Neural progenitor cell (in vitro differentiated cells): ENCODE data around the gene SLC10A3. TPM values are rescaled to one million over a fixed set of nuclear protein-coding genes. Genes with fewer than 3 reads are reported as not detected.
A peak's percentile ranks its signal among the peaks of the same experiment; 100 is the strongest.

ENCODE experiments used
- DNase-seq: peaks from one replicate; pipeline ENCODE4 v3.0.0-alpha.2; 2016; ENCODE audit warnings: low spot score
- H2AFZ ChIP-seq: fragments of 200-600 bp; sonication (generic); replicated peaks from 2 replicates; pipeline ENCODE4 v1.6.1; 2016; ENCODE audit warnings: antibody characterized with exemption
- H3F3A ChIP-seq: fragments of 200-600 bp; sonication (generic); 2 replicates; pipeline ENCODE4 v1.6.1; 2016; ENCODE audit warnings: antibody characterized with exemption, low read depth
- H3K27ac ChIP-seq: fragments of 200-600 bp; sonication (generic); 2 replicates; pipeline ENCODE4 v1.5.1; 2016; ENCODE audit warnings: mild to moderate bottlenecking
- H3K27me3 ChIP-seq: fragments of 200-600 bp; sonication (generic); 2 replicates; pipeline ENCODE4 v1.6.1; 2016; ENCODE audit warnings: mild to moderate bottlenecking, moderate library complexity
- H3K36me3 ChIP-seq: fragments of 200-600 bp; sonication (generic); 2 replicates; pipeline ENCODE4 v1.5.1; 2016
- H3K4me1 ChIP-seq: fragments of 200-600 bp; sonication (generic); 2 replicates; pipeline ENCODE4 v1.6.1; 2016; ENCODE audit warnings: mixed run types
- H3K4me2 ChIP-seq: fragments of 200-600 bp; sonication (generic); 2 replicates; pipeline ENCODE4 v1.6.1; 2016
- H3K4me3 ChIP-seq: fragments of 200-600 bp; sonication (generic); 2 replicates; pipeline ENCODE4 v1.5.1; 2016
- H3K79me2 ChIP-seq: fragments of 200-600 bp; sonication (generic); 2 replicates; pipeline ENCODE4 v1.6.1; 2016; ENCODE audit warnings: low read depth
- H3K9ac ChIP-seq: fragments of 200-600 bp; sonication (generic); 2 replicates; pipeline ENCODE4 v1.6.1; 2016
- H3K9me3 ChIP-seq: fragments of 200-600 bp; sonication (generic); 2 replicates; pipeline ENCODE4 v1.5.1; 2016; ENCODE audit warnings: low read depth
- H4K20me1 ChIP-seq: fragments of 200-600 bp; sonication (generic); 2 replicates; pipeline ENCODE4 v1.6.1; 2016; ENCODE audit warnings: low read depth
- H3K27ac Mint-ChIP-seq: 3 replicates; pipeline ENCODE4 v1.8.0; 2021; ENCODE audit warnings: mixed read lengths
- H3K27me3 Mint-ChIP-seq: 2 replicates; pipeline ENCODE4 v1.8.0; 2022; ENCODE audit warnings: low read depth, mild to moderate bottlenecking, inconsistent platforms, moderate library complexity, mixed read lengths; ENCODE audit not compliant: insufficient read depth
- H3K36me3 Mint-ChIP-seq: 3 replicates; pipeline ENCODE4 v1.8.0; 2021; ENCODE audit warnings: mixed read lengths
- H3K4me1 Mint-ChIP-seq: 3 replicates; pipeline ENCODE4 v1.8.0; 2021; ENCODE audit warnings: mixed read lengths
- H3K4me3 Mint-ChIP-seq: 3 replicates; pipeline ENCODE4 v1.8.0; 2021; ENCODE audit warnings: mild to moderate bottlenecking, moderate library complexity, mixed read lengths
- H3K9me3 Mint-ChIP-seq: 3 replicates; pipeline ENCODE4 v1.8.0; 2020; ENCODE audit warnings: mixed read lengths
- CTCF ChIP-seq: fragments of 200-600 bp; sonication (generic); IDR thresholded peaks from 2 replicates; pipeline ENCODE4 v1.5.1; 2017; ENCODE audit warnings: antibody characterized with exemption, mild to moderate bottlenecking
- EZH2 ChIP-seq: fragments of 200-600 bp; sonication (generic); IDR thresholded peaks from 2 replicates; pipeline ENCODE4 v1.6.1; 2017; ENCODE audit warnings: antibody characterized with exemption, mild to moderate bottlenecking, moderate library complexity
- EZH2phosphoT487 ChIP-seq: fragments of 200-600 bp; sonication (generic); IDR thresholded peaks from 2 replicates; pipeline ENCODE4 v1.6.1; 2017; ENCODE audit warnings: antibody characterized with exemption
- total RNA-seq: library from RNA; depleted of rRNA; stranded (reverse); fragments of >200 nt; gene quantifications from 2 replicates; pipeline ENCODE4 v1.2.3, GENCODE V29; 2015; ENCODE audit warnings: low replicate concordance

Gene SLC10A3
- total RNA-seq, 1 donor from 2014 or later, result 3.5 TPM

- Histone ChIP-seq H3K9ac (no peak overlapping the region), H3K27ac (no peak overlapping the region), H3K27me3 (no peaks in the 10 kb centered on the region), H4K20me1 (peaks cover 50% of the 10 kb centered on the region), H3K4me3 (no peak overlapping the region), H3K4me2 (no peak overlapping the region), H3K9me3 (no peaks in the 10 kb centered on the region), H3K79me2 (peaks cover 48% of the 10 kb centered on the region), H3F3A (peaks cover 11% of the 10 kb centered on the region), H2AFZ (no peak overlapping the region), H3K4me1 (no peaks in the 10 kb centered on the region), H3K36me3 (no peaks in the 10 kb centered on the region)
- peaks cover 17% of the 10 kb centered on the region for H3K27me3 Mint-ChIP-seq
- TF ChIP-seq EZH2phosphoT487 (no peak), EZH2 (no peak), CTCF (no peak)
- no peak overlapping the region for H3K27ac Mint-ChIP-seq
- peak overlapping the region; percentile 83 for H3K4me3 Mint-ChIP-seq
- peaks cover 10% of the 10 kb centered on the region for H3K4me1 Mint-ChIP-seq
- H3K36me3 Mint-ChIP-seq, result peaks cover 4% of the 10 kb centered on the region
- DNase-seq, result no peak
- peaks cover 23% of the 10 kb centered on the region for H3K9me3 Mint-ChIP-seq
Observed at GRCh38 chrX:154441984-154442707, 48.3 kb downstream of the SLC10A3 start.

- peaks cover 2% of the 10 kb centered on the region for H3K36me3 Mint-ChIP-seq
- H3K9me3 ChIP-seq, result no peaks in the 10 kb centered on the region
- DNase-seq, result no peak
- no peaks in the 10 kb centered on the region for H3K27me3 ChIP-seq
- no peak for TF ChIP-seq EZH2phosphoT487
- TF ChIP-seq EZH2, result no peak
- no peak for TF ChIP-seq CTCF
- no peak overlapping the region for H3K27ac ChIP-seq
- no peak overlapping the region for H3K4me3 ChIP-seq
- peaks cover 49% of the 10 kb centered on the region for H3K79me2 ChIP-seq
- peaks cover 20% of the 10 kb centered on the region for H3K9me3 Mint-ChIP-seq
- no peaks in the 10 kb centered on the region for H3K36me3 ChIP-seq
- H4K20me1 ChIP-seq, result peaks cover 50% of the 10 kb centered on the region
- H3K4me1 ChIP-seq, result no peaks in the 10 kb centered on the region
- H2AFZ ChIP-seq, result no peak overlapping the region
- peaks cover 11% of the 10 kb centered on the region for H3F3A ChIP-seq
- no peak overlapping the region for H3K4me2 ChIP-seq
- no peak overlapping the region for H3K4me3 Mint-ChIP-seq
- peaks cover 13% of the 10 kb centered on the region for H3K27me3 Mint-ChIP-seq
- H3K4me1 Mint-ChIP-seq, result peaks cover 10% of the 10 kb centered on the region
- H3K9ac ChIP-seq, result no peak overlapping the region
- no peak overlapping the region for H3K27ac Mint-ChIP-seq
Observed at GRCh38 chrX:154441564-154441963, 48.9 kb downstream of the SLC10A3 start.

GRCh38 chrX:154440623-154441357, 49.6 kb downstream of the SLC10A3 start:
- Mint-ChIP-seq H3K4me3 (no peak overlapping the region), H3K4me1 (peaks cover 16% of the 10 kb centered on the region), H3K27me3 (peaks cover 13% of the 10 kb centered on the region), H3K27ac (no peak overlapping the region), H3K9me3 (peaks cover 26% of the 10 kb centered on the region), H3K36me3 (peaks cover 6% of the 10 kb centered on the region)
- Histone ChIP-seq H3K36me3 (no peaks in the 10 kb centered on the region), H3K4me1 (no peaks in the 10 kb centered on the region), H3K4me2 (no peak overlapping the region), H3K9ac (no peak overlapping the region), H3K9me3 (no peaks in the 10 kb centered on the region), H3K27ac (no peak overlapping the region), H2AFZ (no peak overlapping the region), H3K4me3 (no peak overlapping the region), H3K27me3 (no peaks in the 10 kb centered on the region), H3K79me2 (peaks cover 49% of the 10 kb centered on the region), H4K20me1 (peaks cover 50% of the 10 kb centered on the region), H3F3A (peaks cover 18% of the 10 kb centered on the region)
- no peak for TF ChIP-seq EZH2
- no peak for TF ChIP-seq CTCF
- no peak for TF ChIP-seq EZH2phosphoT487
- no peak for DNase-seq
